Peyer's patch (tissue), 4 donors: ENCODE data around the gene DOCK8. TPM values are rescaled to one million over a fixed set of nuclear protein-coding genes. Genes with fewer than 3 reads are reported as not detected.

Experiments used
- DNase-seq, 3 donors: peaks; one replicate each; pipeline ENCODE4 v3.0.0-alpha.2; 2017 to 2019
- H3K27ac ChIP-seq, 4 donors: fragments of 200-600 bp; sonication (generic); one replicate each; pipeline ENCODE4 v1.5.1; 2016 to 2019
- H3K27me3 ChIP-seq, 2 donors: fragments of 200-600 bp; sonication (generic); one replicate each; pipeline ENCODE4 v1.5.1; 2019
- H3K36me3 ChIP-seq, 3 donors: fragments of 200-600 bp; sonication (generic); one replicate each; pipeline ENCODE4 v1.5.1; 2016 to 2019
- H3K4me1 ChIP-seq, 4 donors: fragments of 200-600 bp; sonication (generic); one replicate each; pipeline ENCODE4 v1.5.1; 2016 to 2019
- H3K4me3 ChIP-seq, 4 donors: fragments of 200-600 bp; sonication (generic); 1 replicate in 3 of 4; 2 replicates in 1 of 4; pipeline ENCODE4 v1.5.1; 2016 to 2019; ENCODE audit warnings: mild to moderate bottlenecking in 1 of 4
- H3K9me3 ChIP-seq, 4 donors: fragments of 200-600 bp; sonication (generic); one replicate each; pipeline ENCODE4 v1.5.1; 2016 to 2019; ENCODE audit warnings: mild to moderate bottlenecking in 1 of 4
- POLR2A ChIP-seq, 2 donors: fragments of 450-650 bp; IDR thresholded peaks; one replicate each; pipeline ENCODE4 v1.5.1; 2017; ENCODE audit warnings: antibody characterized with exemption in 2 of 2, mild to moderate bottlenecking in 2 of 2, moderate library complexity in 2 of 2
- total RNA-seq, 4 donors: library from RNA; depleted of rRNA; stranded (reverse); fragments of >200 nt; gene quantifications; one replicate each; pipeline ENCODE4 v1.1.0, GENCODE V29; 2016
- TF ChIP-seq, protein P1 (sequence below), 6 experiments: fragments of 450-650 bp in 4 of 6; fragments of 200-600 bp in 2 of 6; sonication (generic) in 1 of 6; IDR thresholded peaks; one replicate each; pipeline ENCODE4 v1.5.1; 2017 to 2019; ENCODE audit warnings: antibody characterized with exemption in 6 of 6, mild to moderate bottlenecking in 3 of 6, moderate library complexity in 1 of 6

Gene DOCK8
- total RNA-seq, 4 donors from 2014 or later = 14.4 to 119 (median 19.9) TPM

DNA sequence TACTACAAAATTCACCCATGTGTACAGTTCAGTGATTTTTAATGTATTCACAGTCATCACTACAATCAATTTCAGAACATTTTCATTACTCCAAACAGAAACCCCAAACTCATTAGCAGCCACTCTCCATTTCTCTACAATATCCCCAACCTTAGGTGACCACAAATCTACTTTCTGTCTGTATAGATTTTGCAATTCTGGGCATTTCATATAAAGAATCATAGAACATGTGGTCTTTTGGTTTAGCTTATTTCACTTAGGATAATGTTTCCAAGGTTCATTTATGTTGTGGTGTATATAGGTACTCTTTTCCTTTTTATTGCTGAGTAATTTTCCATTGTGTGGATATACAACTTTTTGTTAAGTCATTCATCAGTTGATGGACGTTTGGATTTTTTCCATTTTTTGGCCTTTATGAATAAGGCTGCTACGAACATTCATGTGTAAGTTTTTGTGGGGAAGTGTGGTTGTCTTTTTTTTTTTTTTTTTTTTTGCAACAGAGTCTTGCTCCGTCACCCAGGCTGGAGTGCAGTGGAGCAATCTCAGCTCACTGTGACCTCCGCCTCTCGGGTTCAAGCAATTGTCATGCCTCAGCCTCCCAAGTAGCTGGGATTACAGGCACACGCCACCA is 54.5 kb downstream of the DOCK8 start:
- Histone ChIP-seq H3K4me3 (no peak overlapping the region), H3K27me3 (no peaks in the 10 kb centered on the region), H3K27ac (no peak overlapping the region), H3K4me1 (peaks cover 0 to 3% (median 0%) of the 10 kb centered on the region in 4 donors), H3K36me3 (no peaks in the 10 kb centered on the region), H3K9me3 (no peaks in the 10 kb centered on the region)
- DNase-seq = no peak
- no peak for TF ChIP-seq POLR2A (IDR thresholded peaks at IDR 0.05)
- TF ChIP-seq, protein P1, sequence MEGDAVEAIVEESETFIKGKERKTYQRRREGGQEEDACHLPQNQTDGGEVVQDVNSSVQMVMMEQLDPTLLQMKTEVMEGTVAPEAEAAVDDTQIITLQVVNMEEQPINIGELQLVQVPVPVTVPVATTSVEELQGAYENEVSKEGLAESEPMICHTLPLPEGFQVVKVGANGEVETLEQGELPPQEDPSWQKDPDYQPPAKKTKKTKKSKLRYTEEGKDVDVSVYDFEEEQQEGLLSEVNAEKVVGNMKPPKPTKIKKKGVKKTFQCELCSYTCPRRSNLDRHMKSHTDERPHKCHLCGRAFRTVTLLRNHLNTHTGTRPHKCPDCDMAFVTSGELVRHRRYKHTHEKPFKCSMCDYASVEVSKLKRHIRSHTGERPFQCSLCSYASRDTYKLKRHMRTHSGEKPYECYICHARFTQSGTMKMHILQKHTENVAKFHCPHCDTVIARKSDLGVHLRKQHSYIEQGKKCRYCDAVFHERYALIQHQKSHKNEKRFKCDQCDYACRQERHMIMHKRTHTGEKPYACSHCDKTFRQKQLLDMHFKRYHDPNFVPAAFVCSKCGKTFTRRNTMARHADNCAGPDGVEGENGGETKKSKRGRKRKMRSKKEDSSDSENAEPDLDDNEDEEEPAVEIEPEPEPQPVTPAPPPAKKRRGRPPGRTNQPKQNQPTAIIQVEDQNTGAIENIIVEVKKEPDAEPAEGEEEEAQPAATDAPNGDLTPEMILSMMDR (IDR thresholded peaks at IDR 0.05) = no peak

DNA sequence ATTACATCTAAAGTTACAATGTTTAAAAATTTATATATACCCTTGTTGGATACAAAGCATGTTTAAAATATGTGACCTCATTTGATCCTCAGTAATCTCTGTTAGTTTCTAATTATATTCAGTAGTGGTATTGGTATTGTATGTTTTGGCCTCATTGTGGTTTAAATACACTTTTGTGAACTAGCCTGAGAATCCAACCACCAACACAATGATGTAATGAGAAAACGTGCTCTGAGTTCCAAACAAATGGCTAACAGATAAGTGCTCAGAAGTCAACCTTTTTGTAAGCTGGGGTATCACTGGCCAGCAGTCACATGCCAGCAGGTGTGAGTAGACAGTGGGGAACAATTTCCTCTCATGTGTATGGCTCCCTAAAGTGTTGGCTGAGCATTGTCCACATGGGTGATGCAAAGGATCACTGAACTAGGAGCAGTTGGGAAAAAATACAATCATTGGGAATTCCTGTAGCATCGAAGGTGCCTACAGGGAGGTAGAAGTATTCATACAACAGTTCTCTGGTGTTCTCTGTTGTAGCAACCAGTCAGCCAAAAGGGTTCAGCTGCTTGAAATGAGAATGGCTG is 56.1 kb downstream of the DOCK8 start:
- Histone ChIP-seq H3K36me3 (no peaks in the 10 kb centered on the region), H3K27me3 (no peaks in the 10 kb centered on the region), H3K4me3 (no peak overlapping the region), H3K27ac (peak overlapping the region in 2 of 4 donors; percentile 76 to 86), H3K9me3 (no peaks in the 10 kb centered on the region), H3K4me1 (peaks cover 0 to 6% (median 0%) of the 10 kb centered on the region in 4 donors)
- TF ChIP-seq, protein P1 (IDR thresholded peaks at IDR 0.05) = no peak
- TF ChIP-seq POLR2A (IDR thresholded peaks at IDR 0.05) = no peak
- no peak for DNase-seq

DNA sequence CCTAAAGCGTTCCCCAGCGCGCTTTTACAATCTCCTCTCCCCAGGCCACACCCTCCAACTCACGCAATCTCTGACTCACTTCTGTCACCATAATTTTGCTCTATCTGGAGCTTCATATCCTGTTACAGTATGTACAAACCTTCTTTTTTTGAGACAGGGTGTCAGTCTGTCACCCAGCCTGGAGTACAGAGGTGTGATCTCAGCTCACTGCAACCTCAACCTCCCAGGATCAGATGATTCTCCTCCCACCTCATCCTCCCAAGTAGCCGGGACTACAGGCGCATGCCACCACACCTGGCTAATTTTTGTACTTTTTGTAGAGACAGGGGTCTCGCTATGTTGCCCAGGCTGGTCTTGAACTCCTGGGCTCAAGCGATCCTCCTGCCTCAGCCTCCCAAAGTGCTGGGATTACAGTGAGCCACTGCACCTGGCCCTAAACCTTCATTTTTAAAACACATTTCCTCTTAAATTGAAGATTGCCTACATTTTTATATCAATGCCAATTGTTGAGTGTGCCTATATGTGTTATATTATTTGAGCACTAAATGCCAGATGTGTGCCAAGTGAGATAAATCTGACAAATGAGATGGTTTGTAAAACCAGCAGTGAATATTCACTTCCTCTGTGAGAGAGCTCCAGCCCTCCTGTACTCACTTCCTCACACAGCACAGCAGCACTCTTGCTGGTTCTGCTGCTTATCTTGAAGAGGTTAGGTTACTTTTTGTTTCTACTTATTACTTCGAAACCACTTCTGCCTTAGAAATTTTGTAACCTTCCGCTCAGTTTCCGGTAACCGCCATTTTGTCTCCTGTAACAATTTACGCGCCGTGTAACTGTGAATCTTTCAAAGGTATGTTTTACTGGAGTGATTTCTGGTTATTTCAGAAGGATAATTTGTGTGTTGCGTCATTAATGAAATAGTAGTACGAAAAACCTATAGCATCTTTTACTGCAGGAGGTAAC is 57.9 kb downstream of the DOCK8 start:
- Histone ChIP-seq H3K27me3 (no peaks in the 10 kb centered on the region), H3K4me3 (peak overlapping the region; percentile 26 to 32 (median 28)), H3K4me1 (peaks cover 0 to 14% (median 0%) of the 10 kb centered on the region in 4 donors), H3K9me3 (no peaks in the 10 kb centered on the region), H3K36me3 (no peaks in the 10 kb centered on the region), H3K27ac (peak overlapping the region; percentile 72 to 86 (median 78))
- DNase-seq = peak in 2 of 3 donors; percentile 75 to 88
- TF ChIP-seq, protein P1 (IDR thresholded peaks at IDR 0.05) = no peak
- peak; percentile 29 to 34 for TF ChIP-seq POLR2A (IDR thresholded peaks at IDR 0.05)

DNA sequence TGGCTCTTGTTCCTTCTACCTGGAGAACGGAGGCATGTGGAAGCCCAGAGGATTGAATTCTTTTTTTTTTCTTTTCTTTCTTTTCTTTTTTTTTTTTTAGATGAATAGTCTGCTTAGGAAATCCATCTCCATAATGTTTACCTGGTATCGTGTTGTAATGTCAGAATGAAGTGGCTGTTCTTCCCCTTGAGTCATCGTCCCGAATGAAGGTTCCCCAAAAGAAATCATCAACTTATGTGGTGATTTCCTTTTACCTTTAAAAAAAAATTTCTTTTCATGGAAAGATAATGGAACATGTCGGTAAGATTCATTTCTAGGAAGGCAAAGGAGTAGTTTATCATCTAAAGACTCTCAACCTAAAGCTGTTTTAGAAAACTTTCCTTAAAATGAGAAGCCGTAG is 59.7 kb downstream of the DOCK8 start:
- Histone ChIP-seq H3K27ac (peak overlapping the region; percentile 64 to 79 (median 74)), H3K4me3 (peak overlapping the region; percentile 26 to 32 (median 28))

More for the DNA sequence above, 59.7 kb downstream of the DOCK8 start:
- TF ChIP-seq, protein P1 (IDR thresholded peaks at IDR 0.05) = no peak
- no peak for TF ChIP-seq POLR2A (IDR thresholded peaks at IDR 0.05)
- no peaks in the 10 kb centered on the region for H3K27me3 ChIP-seq
- H3K9me3 ChIP-seq = no peaks in the 10 kb centered on the region
- DNase-seq = no peak
- H3K4me1 ChIP-seq = peaks cover 0 to 26% (median 3%) of the 10 kb centered on the region in 4 donors
- H3K36me3 ChIP-seq = no peaks in the 10 kb centered on the region
